ENCODE results near the gene ADAMTS15.

GRCh38 chr11:130486391-130486836 lies 38.0 kb downstream of the ADAMTS15 start:
- TF ChIP-seq CTCF (IDR thresholded peaks at IDR 0.05; ENCODE audit: extremely low read depth in 1 of 2, insufficient read depth in 1 of 2, low read depth in 1 of 2, low read length in 2 of 2) (no peak), MYC (IDR thresholded peaks at IDR 0.05; ENCODE audit: low read depth, low read length) (no peak), POLR2A (IDR thresholded peaks at IDR 0.05; ENCODE audit: low read depth, low read length) (no peak), POLR2AphosphoS5 (IDR thresholded peaks at IDR 0.05; ENCODE audit: insufficient read depth, low read depth, low read length) (no peak), FOS (IDR thresholded peaks at IDR 0.05; ENCODE audit: borderline replicate concordance, insufficient read depth, low read length) (no peak), EZH2 (IDR thresholded peaks at IDR 0.05; ENCODE audit: borderline replicate concordance, low read depth, low read length, severe bottlenecking) (no peak), MAX (IDR thresholded peaks at IDR 0.05; ENCODE audit: insufficient read depth, insufficient read length) (no peak), GATA2 (IDR thresholded peaks at IDR 0.05; ENCODE audit: insufficient read depth, insufficient read length, low read depth, low read length) (no peak), JUN (IDR thresholded peaks at IDR 0.05; ENCODE audit: borderline replicate concordance, insufficient read depth, insufficient read length, low read depth) (no peak)

Measured in endothelial cell of umbilical vein (primary cell).